Esophagus squamous epithelium (tissue), 4 donors: ENCODE results near the gene HIF1A.

Experiments used
- POLR2A ChIP-seq, 4 donors: fragments of 450-650 bp; IDR thresholded peaks; one replicate each; pipeline ENCODE4 v1.6.1; 2017; ENCODE audit warnings: antibody characterized with exemption in 4 of 4, mild to moderate bottlenecking in 4 of 4, moderate library complexity in 3 of 4
- TF ChIP-seq, protein P1 (sequence below), 6 experiments: fragments of 450-650 bp in 4 of 6; fragments of 200-600 bp in 2 of 6; sonication (generic) in 2 of 6; IDR thresholded peaks; one replicate each; pipeline ENCODE4 v1.5.1; 2016 to 2019; ENCODE audit warnings: antibody characterized with exemption in 6 of 6, mild to moderate bottlenecking in 4 of 6, moderate library complexity in 4 of 6

DNA sequence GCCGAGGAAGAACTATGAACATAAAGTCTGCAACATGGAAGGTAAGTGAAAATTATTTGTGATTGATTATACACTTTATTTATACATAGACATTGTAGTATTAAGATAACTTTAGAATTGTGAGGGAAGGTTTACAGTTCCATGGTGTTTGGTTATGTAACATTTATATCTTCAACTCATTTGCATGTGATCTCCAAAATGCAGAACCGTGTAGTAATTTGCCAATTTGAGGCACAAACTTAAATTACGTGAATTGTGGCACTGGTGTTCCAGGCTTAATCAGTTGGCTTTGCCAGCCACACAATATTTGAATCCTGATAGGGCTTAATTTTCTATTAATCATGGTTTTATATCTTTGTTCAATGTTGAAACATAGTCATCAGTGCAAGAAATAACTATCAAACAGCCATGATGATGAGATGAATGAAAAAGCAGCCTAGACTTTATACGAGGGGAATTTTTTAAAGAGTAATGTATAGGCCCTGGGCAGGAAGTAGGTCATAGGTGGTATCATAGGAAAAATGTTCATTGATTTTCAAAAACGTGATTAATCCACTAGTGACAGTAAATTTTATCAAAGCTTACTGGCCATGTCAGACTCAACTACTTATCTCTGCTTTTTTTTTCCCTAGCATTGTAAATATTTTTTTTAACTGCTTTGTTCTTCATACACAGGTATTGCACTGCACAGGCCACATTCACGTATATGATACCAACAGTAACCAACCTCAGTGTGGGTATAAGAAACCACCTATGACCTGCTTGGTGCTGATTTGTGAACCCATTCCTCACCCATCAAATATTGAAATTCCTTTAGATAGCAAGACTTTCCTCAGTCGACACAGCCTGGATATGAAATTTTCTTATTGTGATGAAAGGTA lies 31.7 kb downstream of the HIF1A start:
- TF ChIP-seq, protein P1, sequence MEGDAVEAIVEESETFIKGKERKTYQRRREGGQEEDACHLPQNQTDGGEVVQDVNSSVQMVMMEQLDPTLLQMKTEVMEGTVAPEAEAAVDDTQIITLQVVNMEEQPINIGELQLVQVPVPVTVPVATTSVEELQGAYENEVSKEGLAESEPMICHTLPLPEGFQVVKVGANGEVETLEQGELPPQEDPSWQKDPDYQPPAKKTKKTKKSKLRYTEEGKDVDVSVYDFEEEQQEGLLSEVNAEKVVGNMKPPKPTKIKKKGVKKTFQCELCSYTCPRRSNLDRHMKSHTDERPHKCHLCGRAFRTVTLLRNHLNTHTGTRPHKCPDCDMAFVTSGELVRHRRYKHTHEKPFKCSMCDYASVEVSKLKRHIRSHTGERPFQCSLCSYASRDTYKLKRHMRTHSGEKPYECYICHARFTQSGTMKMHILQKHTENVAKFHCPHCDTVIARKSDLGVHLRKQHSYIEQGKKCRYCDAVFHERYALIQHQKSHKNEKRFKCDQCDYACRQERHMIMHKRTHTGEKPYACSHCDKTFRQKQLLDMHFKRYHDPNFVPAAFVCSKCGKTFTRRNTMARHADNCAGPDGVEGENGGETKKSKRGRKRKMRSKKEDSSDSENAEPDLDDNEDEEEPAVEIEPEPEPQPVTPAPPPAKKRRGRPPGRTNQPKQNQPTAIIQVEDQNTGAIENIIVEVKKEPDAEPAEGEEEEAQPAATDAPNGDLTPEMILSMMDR (IDR thresholded peaks at IDR 0.05) = no peak
- no peak for TF ChIP-seq POLR2A (IDR thresholded peaks at IDR 0.05)
